CD4-positive, alpha-beta T cell (primary cell): ENCODE measurements around the gene EPB41L3. TPM values are rescaled to one million over a fixed set of nuclear protein-coding genes. Genes with fewer than 3 reads are reported as not detected.

Experiments used
- ATAC-seq: fragments of 200-7000 bp; cut with Tn5 transposase; one replicate; pipeline ENCODE4 v1.10.0; 2022; ENCODE audit warnings: mild to moderate bottlenecking; ENCODE audit not compliant: poor library complexity
- CTCF ChIA-PET: fragments of 350-600 bp; sonication (Branson Sonifier 250); formaldehyde crosslinking; loops from one replicate; lab custom pipeline; 2021; ENCODE audit warnings: antibody characterized with exemption, inconsistent platforms; lab: Charles Lee
- POLR2A ChIA-PET: fragments of 350-600 bp; sonication (Branson Sonifier 250); formaldehyde crosslinking; loops from one replicate; lab custom pipeline; 2021; ENCODE audit warnings: antibody characterized with exemption, inconsistent platforms; lab: Charles Lee
- DNase-seq, 14 experiments: peaks; one replicate each; pipeline ENCODE4 v3.0.0-alpha.2; 2013 to 2020; ENCODE audit warnings: mixed read lengths in 2 of 14
- H3K27ac ChIP-seq, 2 donors: one replicate each; pipeline versions ENCODE4 v1.5.1 to v1.7.0; 2013; ENCODE audit warnings: low read length in 2 of 2, low read depth in 1 of 2, mild to moderate bottlenecking in 1 of 2
- H3K27me3 ChIP-seq, 2 experiments: 1 replicate in 1 of 2; 2 replicates in 1 of 2; pipeline versions ENCODE4 v1.6.1 to v1.7.0; 2013; ENCODE audit warnings: low read length in 2 of 2, control low read depth in 1 of 2, mild to moderate bottlenecking in 1 of 2, moderate library complexity in 1 of 2; ENCODE audit not compliant: insufficient read depth in 2 of 2, control insufficient read depth in 1 of 2
- H3K36me3 ChIP-seq: one replicate; pipeline ENCODE4 v1.6.1; 2013; ENCODE audit warnings: low read length, control low read depth; ENCODE audit not compliant: insufficient read depth
- H3K4me1 ChIP-seq: one replicate; pipeline ENCODE4 v1.6.1; 2013; ENCODE audit warnings: low read length, control low read depth; ENCODE audit not compliant: insufficient read depth
- H3K4me3 ChIP-seq: one replicate; pipeline ENCODE4 v1.5.1; 2013; ENCODE audit warnings: mild to moderate bottlenecking, low read length, moderate library complexity
- H3K9me3 ChIP-seq, 2 experiments: 1 replicate in 1 of 2; 2 replicates in 1 of 2; pipeline versions ENCODE4 v1.6.1 to v1.7.0; 2013; ENCODE audit warnings: low read length in 2 of 2, mild to moderate bottlenecking in 2 of 2, control low read depth in 1 of 2, moderate library complexity in 1 of 2; ENCODE audit not compliant: control insufficient read depth in 1 of 2, insufficient read depth in 1 of 2
- H3K27ac Mint-ChIP-seq: one replicate; pipeline ENCODE4 v1.8.0; 2020; ENCODE audit warnings: mixed read lengths
- H3K27me3 Mint-ChIP-seq: one replicate; pipeline ENCODE4 v1.8.0; 2021; ENCODE audit warnings: mixed read lengths
- H3K36me3 Mint-ChIP-seq: one replicate; pipeline ENCODE4 v1.8.0; 2021; ENCODE audit warnings: low read depth, mixed read lengths
- H3K4me1 Mint-ChIP-seq: one replicate; pipeline ENCODE4 v1.8.0; 2021; ENCODE audit warnings: low read depth, mixed read lengths
- H3K4me3 Mint-ChIP-seq: one replicate; pipeline ENCODE4 v1.8.0; 2020; ENCODE audit warnings: mild to moderate bottlenecking, mixed read lengths
- H3K9me3 Mint-ChIP-seq: one replicate; pipeline ENCODE4 v1.8.0; 2020; ENCODE audit warnings: mixed read lengths
- CTCF ChIP-seq: fragments of 200-600 bp; IDR thresholded peaks from one replicate; pipeline ENCODE4 v1.8.0; 2022; ENCODE audit warnings: antibody characterized with exemption, mild to moderate bottlenecking
- intact Hi-C, 2 experiments: fragments of 100-400 bp; cut with DNase I in 1 of 2; cut with micrococcal nuclease in 1 of 2; formaldehyde crosslinking; loops; one replicate each; pipeline versions ENCODE4 v1.15.1 to v1.9.0; 2023 to 2025; cut with DNase I, micrococcal nuclease
- total RNA-seq, 174 experiments: library from RNA in 2 of 174; stranded (reverse) in 2 of 174; gene quantifications; one replicate each; pipeline ENCODE4 v1.2.3 and lab custom pipeline; 2021 to 2026

Gene EPB41L3
- total RNA-seq, 2 experiments from 2014 or later: 10.9 to 11.2 TPM

GRCh38 chr18:5507756-5508155 is 36.0 kb downstream of the EPB41L3 start:
- Mint-ChIP-seq H3K4me3 (no peak overlapping the region), H3K27ac (no peak overlapping the region)
- intact Hi-C loops: no loop called here

GRCh38 chr18:5506174-5506573 is 37.6 kb downstream of the EPB41L3 start:
- ChIA-PET POLR2A (no interaction called here), CTCF (no interaction called here)
- Mint-ChIP-seq H3K4me3 (no peak overlapping the region), H3K36me3 (no peaks in the 10 kb centered on the region), H3K27ac (no peak overlapping the region), H3K27me3 (peaks cover 19% of the 10 kb centered on the region), H3K9me3 (no peaks in the 10 kb centered on the region), H3K4me1 (peaks cover 4% of the 10 kb centered on the region)
- no peaks in the 10 kb centered on the region for H3K27me3 ChIP-seq
- H3K36me3 ChIP-seq: no peaks in the 10 kb centered on the region
- H3K4me3 ChIP-seq: no peak overlapping the region
- intact Hi-C loops: no loop called here
- ATAC-seq: no peak
- no peaks in the 10 kb centered on the region for H3K9me3 ChIP-seq
- TF ChIP-seq CTCF: no peak
- DNase-seq: no peak
- no peaks in the 10 kb centered on the region for H3K4me1 ChIP-seq
- no peak overlapping the region for H3K27ac ChIP-seq

More at GRCh38 chr18:5507756-5508155, 36.0 kb downstream of the EPB41L3 start:
- H3K36me3 Mint-ChIP-seq: no peaks in the 10 kb centered on the region
- Histone ChIP-seq H3K4me3 (no peak overlapping the region), H3K9me3 (no peaks in the 10 kb centered on the region), H3K36me3 (no peaks in the 10 kb centered on the region), H3K27me3 (no peaks in the 10 kb centered on the region), H3K27ac (no peak overlapping the region), H3K4me1 (no peaks in the 10 kb centered on the region)
- TF ChIP-seq CTCF: no peak
- peaks cover 19% of the 10 kb centered on the region for H3K27me3 Mint-ChIP-seq
- no peaks in the 10 kb centered on the region for H3K4me1 Mint-ChIP-seq
- ChIA-PET CTCF (no interaction called here), POLR2A (no interaction called here)
- no peak for DNase-seq
- no peaks in the 10 kb centered on the region for H3K9me3 Mint-ChIP-seq
- no peak for ATAC-seq

GRCh38 chr18:5503740-5504139 is 40.1 kb downstream of the EPB41L3 start:
- no peak for DNase-seq
- CTCF ChIA-PET: no interaction called here
- Mint-ChIP-seq H3K4me3 (no peak overlapping the region), H3K4me1 (peaks cover 4% of the 10 kb centered on the region), H3K27me3 (peaks cover 19% of the 10 kb centered on the region), H3K27ac (no peak overlapping the region), H3K36me3 (no peaks in the 10 kb centered on the region), H3K9me3 (no peaks in the 10 kb centered on the region)
- Histone ChIP-seq H3K27me3 (no peaks in the 10 kb centered on the region), H3K27ac (no peak overlapping the region), H3K9me3 (no peaks in the 10 kb centered on the region), H3K4me3 (no peak overlapping the region), H3K4me1 (no peaks in the 10 kb centered on the region), H3K36me3 (no peaks in the 10 kb centered on the region)
- POLR2A ChIA-PET: no interaction called here
- intact Hi-C loops: no loop called here
- ATAC-seq: no peak
- TF ChIP-seq CTCF: no peak
